ENCODE measurements around the gene GRAMD1C.

GRCh38 chr3:113802795-113803455 lies 35.7 kb upstream of the GRAMD1C start:
- TF ChIP-seq EP300 (IDR thresholded peaks at IDR 0.05; ENCODE audit: borderline replicate concordance) (no peak), FOXM1 (IDR thresholded peaks at IDR 0.05; ENCODE audit: borderline replicate concordance, low read depth) (no peak), EGR1 (IDR thresholded peaks at IDR 0.05) (no peak), TAF1 (IDR thresholded peaks at IDR 0.05; ENCODE audit: low read depth) (no peak), REST (IDR thresholded peaks at IDR 0.05; ENCODE audit: low read depth) (no peak), CEBPB (IDR thresholded peaks at IDR 0.05) (no peak), YY1 (IDR thresholded peaks at IDR 0.05; ENCODE audit: low read depth) (no peak), RAD21 (IDR thresholded peaks at IDR 0.05; ENCODE audit: low read depth) (no peak)

All from Ishikawa (cell line).